Natural killer cell (primary cell): ENCODE results near the gene L3MBTL2. TPM values are rescaled to one million over a fixed set of nuclear protein-coding genes. Genes with fewer than 3 reads are reported as not detected.

Experiments
- ATAC-seq, 3 donors: fragments of 150-1000 bp in 2 of 3; fragments of 200-7000 bp in 1 of 3; cut with Tn5 transposase; 1 replicate in 1 of 3; 2 replicates in 2 of 3; pipeline ENCODE4 v1.10.0; 2021; ENCODE audit warnings: mild to moderate bottlenecking in 2 of 3, moderate library complexity in 2 of 3
- DNase-seq, 2 donors: peaks; one replicate each; pipeline versions ENCODE4 v3.0.0 to v3.0.0-alpha.2; 2013 to 2021; ENCODE audit warnings: mixed read lengths in 1 of 2
- H3K27ac ChIP-seq: one replicate; pipeline ENCODE4 v1.5.1; 2013; ENCODE audit warnings: mild to moderate bottlenecking, low read length
- H3K27me3 ChIP-seq: one replicate; pipeline ENCODE4 v1.6.1; 2013; ENCODE audit warnings: low read length; ENCODE audit not compliant: control insufficient read depth, insufficient read depth
- H3K36me3 ChIP-seq: one replicate; pipeline ENCODE4 v1.6.1; 2013; ENCODE audit warnings: low read length; ENCODE audit not compliant: control insufficient read depth, insufficient read depth
- H3K4me1 ChIP-seq: one replicate; pipeline ENCODE4 v1.6.1; 2013; ENCODE audit warnings: low read length; ENCODE audit not compliant: control insufficient read depth, insufficient read depth
- H3K4me3 ChIP-seq: one replicate; pipeline ENCODE4 v1.5.1; 2013; ENCODE audit warnings: low read length
- H3K9me3 ChIP-seq: one replicate; pipeline ENCODE4 v1.6.1; 2013; ENCODE audit warnings: low read length; ENCODE audit not compliant: control insufficient read depth, insufficient read depth
- H3K27ac Mint-ChIP-seq, 2 donors: one replicate each; pipeline ENCODE4 v1.8.0; 2022; ENCODE audit warnings: mild to moderate bottlenecking in 2 of 2, mixed read lengths in 2 of 2, moderate library complexity in 1 of 2
- H3K27me3 Mint-ChIP-seq, 2 donors: one replicate each; pipeline ENCODE4 v1.8.0; 2022; ENCODE audit warnings: low read depth in 2 of 2, mixed read lengths in 2 of 2
- H3K36me3 Mint-ChIP-seq: one replicate; pipeline ENCODE4 v1.8.0; 2022; ENCODE audit warnings: mixed read lengths
- H3K4me1 Mint-ChIP-seq, 2 donors: one replicate each; pipeline ENCODE4 v1.8.0; 2022; ENCODE audit warnings: mixed read lengths in 2 of 2
- H3K4me3 Mint-ChIP-seq: one replicate; pipeline ENCODE4 v1.8.0; 2022; ENCODE audit warnings: mild to moderate bottlenecking, moderate library complexity, mixed read lengths
- H3K9me3 Mint-ChIP-seq, 2 donors: one replicate each; pipeline ENCODE4 v1.8.0; 2022; ENCODE audit warnings: mixed read lengths in 2 of 2
- WGBS: methylation state at CpG from one replicate; pipeline ENCODE4 v1.1.7; 2013; ENCODE audit warnings: missing lambda C conversion rate; ENCODE audit not compliant: insufficient coverage; 5-methylcytosine and 5-hydroxymethylcytosine counted together
- intact Hi-C: fragments of 100-400 bp; cut with micrococcal nuclease; formaldehyde crosslinking; loops from one replicate; pipeline ENCODE4 v1.14.2; 2022
- total RNA-seq, 4 donors: library from RNA; stranded (reverse); fragments of 120-200 nt in 1 of 4; gene quantifications; one replicate each; pipeline versions ENCODE4 v1.2.3 to v1.2.4, GENCODE V29; 2013 to 2022
- TF ChIP-seq, protein P1 (sequence below): fragments of 200-600 bp; IDR thresholded peaks from one replicate; pipeline ENCODE4 v1.8.0; 2022; ENCODE audit warnings: antibody characterized with exemption

The L3MBTL2 gene
- total RNA-seq, 3 donors from 2014 or later (not counting 1 experiment from before 2014, with no cell fraction given), result 25.2 to 32.1 (median 31.7) TPM

- Mint-ChIP-seq H3K36me3 (no peaks in the 10 kb centered on the region), H3K27ac (no peak overlapping the region), H3K27me3 (no peaks in the 10 kb centered on the region)
Observed at GRCh38 chr22:41261541-41262249, 56.6 kb downstream of the L3MBTL2 start.

DNA sequence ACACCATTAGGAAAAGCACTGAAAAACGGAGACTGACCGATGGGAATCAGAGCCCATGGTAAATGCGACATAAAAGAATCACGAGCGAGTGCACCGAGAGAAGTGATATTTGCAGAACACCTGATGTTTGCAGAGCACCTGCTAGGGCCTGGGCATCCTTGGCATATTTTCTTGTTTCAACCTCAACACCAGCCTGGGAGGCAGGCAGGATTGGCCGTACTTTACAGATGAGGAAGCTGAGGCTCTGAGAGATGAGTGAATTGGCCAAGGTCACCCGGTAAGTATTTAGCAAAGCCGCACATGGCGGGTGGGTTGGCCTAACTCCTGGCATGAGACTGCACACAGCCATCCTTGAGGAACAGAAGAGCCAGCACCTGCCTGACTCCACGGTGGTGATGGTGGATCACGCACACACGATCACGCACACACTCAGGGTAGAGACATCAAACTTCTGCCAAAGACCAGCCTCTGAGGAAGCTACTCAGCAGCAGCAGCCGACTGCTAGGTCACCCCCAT, 57.2 kb downstream of the L3MBTL2 start:
- Histone ChIP-seq H3K36me3 (peaks cover 74% of the 10 kb centered on the region), H3K9me3 (no peaks in the 10 kb centered on the region), H3K4me3 (no peak overlapping the region), H3K27me3 (no peaks in the 10 kb centered on the region), H3K4me1 (no peaks in the 10 kb centered on the region), H3K27ac (no peak overlapping the region)
- Mint-ChIP-seq H3K9me3 (no peaks in the 10 kb centered on the region), H3K36me3 (no peaks in the 10 kb centered on the region), H3K4me3 (no peak overlapping the region), H3K4me1 (no peaks in the 10 kb centered on the region), H3K27ac (no peak overlapping the region), H3K27me3 (no peaks in the 10 kb centered on the region)
- ATAC-seq (no peak), DNase-seq (no peak)
- intact Hi-C loops, result no loop called here
- TF ChIP-seq, protein P1, sequence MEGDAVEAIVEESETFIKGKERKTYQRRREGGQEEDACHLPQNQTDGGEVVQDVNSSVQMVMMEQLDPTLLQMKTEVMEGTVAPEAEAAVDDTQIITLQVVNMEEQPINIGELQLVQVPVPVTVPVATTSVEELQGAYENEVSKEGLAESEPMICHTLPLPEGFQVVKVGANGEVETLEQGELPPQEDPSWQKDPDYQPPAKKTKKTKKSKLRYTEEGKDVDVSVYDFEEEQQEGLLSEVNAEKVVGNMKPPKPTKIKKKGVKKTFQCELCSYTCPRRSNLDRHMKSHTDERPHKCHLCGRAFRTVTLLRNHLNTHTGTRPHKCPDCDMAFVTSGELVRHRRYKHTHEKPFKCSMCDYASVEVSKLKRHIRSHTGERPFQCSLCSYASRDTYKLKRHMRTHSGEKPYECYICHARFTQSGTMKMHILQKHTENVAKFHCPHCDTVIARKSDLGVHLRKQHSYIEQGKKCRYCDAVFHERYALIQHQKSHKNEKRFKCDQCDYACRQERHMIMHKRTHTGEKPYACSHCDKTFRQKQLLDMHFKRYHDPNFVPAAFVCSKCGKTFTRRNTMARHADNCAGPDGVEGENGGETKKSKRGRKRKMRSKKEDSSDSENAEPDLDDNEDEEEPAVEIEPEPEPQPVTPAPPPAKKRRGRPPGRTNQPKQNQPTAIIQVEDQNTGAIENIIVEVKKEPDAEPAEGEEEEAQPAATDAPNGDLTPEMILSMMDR, result no peak
- WGBS, result 97% methylated on average over 15 of the region's 15 CpGs

More at GRCh38 chr22:41261541-41262249, 56.6 kb downstream of the L3MBTL2 start:
- TF ChIP-seq, protein P1, result no peak
- intact Hi-C loops, result no loop called here
- no peaks in the 10 kb centered on the region for H3K27me3 ChIP-seq
- WGBS, result 98% methylated on average over 12 of the region's 12 CpGs
- peaks cover 74% of the 10 kb centered on the region for H3K36me3 ChIP-seq
- no peaks in the 10 kb centered on the region for H3K9me3 Mint-ChIP-seq
- ATAC-seq, result no peak
- H3K4me1 ChIP-seq, result no peaks in the 10 kb centered on the region
- no peak overlapping the region for H3K4me3 ChIP-seq
- H3K4me3 Mint-ChIP-seq, result no peak overlapping the region
- H3K27ac ChIP-seq, result no peak overlapping the region
- no peak for DNase-seq
- no peaks in the 10 kb centered on the region for H3K9me3 ChIP-seq
- no peaks in the 10 kb centered on the region for H3K4me1 Mint-ChIP-seq

GRCh38 chr22:41263704-41264103, 58.6 kb downstream of the L3MBTL2 start:
- 96% methylated on average over 2 of the region's 2 CpGs for WGBS
- Histone ChIP-seq H3K4me3 (no peak overlapping the region), H3K27me3 (no peaks in the 10 kb centered on the region), H3K36me3 (peaks cover 76% of the 10 kb centered on the region), H3K9me3 (no peaks in the 10 kb centered on the region), H3K27ac (no peak overlapping the region), H3K4me1 (no peaks in the 10 kb centered on the region)
- Mint-ChIP-seq H3K27me3 (no peaks in the 10 kb centered on the region), H3K4me1 (no peaks in the 10 kb centered on the region), H3K36me3 (no peaks in the 10 kb centered on the region), H3K4me3 (no peak overlapping the region), H3K27ac (no peak overlapping the region), H3K9me3 (no peaks in the 10 kb centered on the region)
- TF ChIP-seq, protein P1, result no peak
- DNase-seq (no peak), ATAC-seq (no peak)
- intact Hi-C loops, result no loop called here
